Measurements from ENCODE around the gene CDC42BPA. TPM values are rescaled to one million over a fixed set of nuclear protein-coding genes. Genes with fewer than 3 reads are reported as not detected.

The CDC42BPA gene
- total and polyA plus RNA-seq, 2 donors (not counting 3 experiments of a cell fraction or from before 2014, with no cell fraction given) = 26.1 to 92.6 TPM

GRCh38 chr1:227363825-227364224 lies 45.5 kb upstream of the CDC42BPA start:
- TF ChIP-seq POLR2A (IDR thresholded peaks at IDR 0.05; ENCODE audit: low read depth, low read length) (no peak), FOS (IDR thresholded peaks at IDR 0.05; ENCODE audit: borderline replicate concordance, insufficient read depth, low read length) (no peak)
- Histone ChIP-seq H3K9me3 (replicated peaks; ENCODE audit: control insufficient read depth, insufficient read depth, low read length) (no peaks in the 10 kb centered on the region), H3K9me1 (replicated peaks; ENCODE audit: control insufficient read depth, extremely low read depth, insufficient read depth, low read length) (no peaks in the 10 kb centered on the region), H3K27me3 (ENCODE audit: control insufficient read depth in 2 of 2, insufficient read depth in 2 of 2, low read length in 2 of 2) (no peaks in the 10 kb centered on the region), H2AFZ (ENCODE audit: low read depth, low read length) (no peak overlapping the region), H3K4me2 (ENCODE audit: insufficient read depth, low read length) (no peak overlapping the region), H3K9ac (replicated peaks; ENCODE audit: extremely low read depth, insufficient read depth, low read length) (no peak overlapping the region), H3K27ac (ENCODE audit: insufficient read depth, low read depth, low read length) (no peak overlapping the region), H3K4me3 (replicated peaks in 1 of 3; ENCODE audit: insufficient read depth in 1 of 3, low read depth in 1 of 3, low read length in 3 of 3) (no peak overlapping the region), H3K79me2 (ENCODE audit: control insufficient read depth, insufficient read depth, low read length) (no peaks in the 10 kb centered on the region), H3K4me1 (ENCODE audit: control insufficient read depth, extremely low read depth, insufficient read depth, low read length) (no peaks in the 10 kb centered on the region), H4K20me1 (replicated peaks; ENCODE audit: control insufficient read depth, extremely low read depth, insufficient read depth, low read length) (no peaks in the 10 kb centered on the region), H3K36me3 (ENCODE audit: control insufficient read depth in 2 of 2, extremely low read depth in 1 of 2, insufficient read depth in 2 of 2, low read length in 2 of 2) (no peaks in the 10 kb centered on the region)
- BruUV-seq (replicated peaks) = no TSS peak
- FAIRE-seq (no peak), DNase-seq (ENCODE audit: low read depth, low spot score) (no peak)
- CTCF ChIA-PET = no interaction called here
- dilution Hi-C loops (cut with MboI; ENCODE audit: extremely low pct_ligation_motif_present, low sequenced_read_pairs) = no loop called here
- POLR2A ChIA-PET = no interaction called here
- intact Hi-C loops (cut with micrococcal nuclease) = no loop called here

GRCh38 chr1:227362039-227362438 lies 43.7 kb upstream of the CDC42BPA start:
- dilution Hi-C loops (cut with MboI; ENCODE audit: extremely low pct_ligation_motif_present, low sequenced_read_pairs) (no loop called here), intact Hi-C loops (cut with micrococcal nuclease) (no loop called here)
- Histone ChIP-seq H3K9ac (replicated peaks; ENCODE audit: extremely low read depth, insufficient read depth, low read length) (no peak overlapping the region), H3K36me3 (ENCODE audit: control insufficient read depth in 2 of 2, extremely low read depth in 1 of 2, insufficient read depth in 2 of 2, low read length in 2 of 2) (no peaks in the 10 kb centered on the region), H3K27me3 (ENCODE audit: control insufficient read depth in 2 of 2, insufficient read depth in 2 of 2, low read length in 2 of 2) (no peaks in the 10 kb centered on the region), H3K9me1 (replicated peaks; ENCODE audit: control insufficient read depth, extremely low read depth, insufficient read depth, low read length) (no peaks in the 10 kb centered on the region), H3K79me2 (ENCODE audit: control insufficient read depth, insufficient read depth, low read length) (no peaks in the 10 kb centered on the region), H3K4me2 (ENCODE audit: insufficient read depth, low read length) (no peak overlapping the region), H3K4me3 (replicated peaks in 1 of 3; ENCODE audit: insufficient read depth in 1 of 3, low read depth in 1 of 3, low read length in 3 of 3) (no peak overlapping the region), H3K9me3 (replicated peaks; ENCODE audit: control insufficient read depth, insufficient read depth, low read length) (no peaks in the 10 kb centered on the region), H4K20me1 (replicated peaks; ENCODE audit: control insufficient read depth, extremely low read depth, insufficient read depth, low read length) (no peaks in the 10 kb centered on the region), H3K4me1 (ENCODE audit: control insufficient read depth, extremely low read depth, insufficient read depth, low read length) (peaks cover 16% of the 10 kb centered on the region), H2AFZ (ENCODE audit: low read depth, low read length) (no peak overlapping the region), H3K27ac (ENCODE audit: insufficient read depth, low read depth, low read length) (no peak overlapping the region)
- ChIA-PET POLR2A (no interaction called here), CTCF (no interaction called here)
- DNase-seq (ENCODE audit: low read depth, low spot score) (no peak), FAIRE-seq (no peak)
- TF ChIP-seq FOS (IDR thresholded peaks at IDR 0.05; ENCODE audit: borderline replicate concordance, insufficient read depth, low read length) (no peak), POLR2AphosphoS5 (IDR thresholded peaks at IDR 0.05; ENCODE audit: insufficient read depth, low read depth, low read length) (no peak), POLR2A (IDR thresholded peaks at IDR 0.05; ENCODE audit: low read depth, low read length) (no peak), MAX (IDR thresholded peaks at IDR 0.05; ENCODE audit: insufficient read depth, insufficient read length) (no peak)
- BruUV-seq (replicated peaks) = no TSS peak

Data from endothelial cell of umbilical vein (primary cell).